Caco-2 (cell line): Measurements from ENCODE around the gene TSHZ2. TPM values are rescaled to one million over a fixed set of nuclear protein-coding genes. Genes with fewer than 3 reads are reported as not detected.

Source experiments
- BruUV-seq: library from RNA; stranded (reverse); fragments of 400-500 nt; replicated peaks from 2 replicates; lab custom pipeline; 2021; lab: Mats Ljungman, UMichigan
- CTCF ChIA-PET: fragments of 300-600 bp; sonication (Branson Sonifier 250); formaldehyde crosslinking; loops from one replicate; lab custom pipeline; 2022; ENCODE audit warnings: antibody characterized with exemption; lab: Charles Lee
- POLR2A ChIA-PET: fragments of 300-600 bp; sonication (Branson Sonifier 250); formaldehyde crosslinking; loops from one replicate; lab custom pipeline; 2022; ENCODE audit warnings: antibody characterized with exemption; lab: Charles Lee
- DNase-seq, 2 experiments: peaks; one replicate each; pipeline versions ENCODE4 v3.0.0 to v3.0.0-alpha.2; 2020 to 2022
- H3K27me3 ChIP-seq: replicated peaks from 2 replicates; pipeline ENCODE4 v1.6.0; 2011; ENCODE audit warnings: low read length; ENCODE audit not compliant: control insufficient read depth, insufficient read depth
- H3K36me3 ChIP-seq: 2 replicates; pipeline ENCODE4 v1.5.1; 2011; ENCODE audit warnings: low read length; ENCODE audit not compliant: control insufficient read depth, insufficient read depth
- H3K4me1 ChIP-seq: fragments of 250-450 bp; sonication (Bioruptor Pico); 2 replicates; pipeline ENCODE4 v1.5.1; 2020; ENCODE audit warnings: mild to moderate bottlenecking
- H3K4me3 ChIP-seq: 2 replicates; pipeline ENCODE4 v1.5.1; 2011; ENCODE audit warnings: low read depth, mild to moderate bottlenecking, control low read depth, low read length
- H3K9me3 ChIP-seq: fragments of 250-450 bp; sonication (Bioruptor Pico); 2 replicates; pipeline ENCODE4 v1.5.1; 2020; ENCODE audit warnings: mild to moderate bottlenecking, moderate library complexity
- H3K27ac Mint-ChIP-seq: one replicate; pipeline ENCODE4 v1.8.0; 2022; ENCODE audit warnings: mixed read lengths; ENCODE audit not compliant: unreplicated experiment
- H3K27me3 Mint-ChIP-seq: one replicate; pipeline ENCODE4 v1.8.0; 2022; ENCODE audit warnings: mixed read lengths; ENCODE audit not compliant: insufficient read depth, unreplicated experiment
- H3K36me3 Mint-ChIP-seq: one replicate; pipeline ENCODE4 v1.8.0; 2022; ENCODE audit warnings: mild to moderate bottlenecking, mixed read lengths; ENCODE audit not compliant: insufficient read depth, unreplicated experiment
- H3K4me1 Mint-ChIP-seq: one replicate; pipeline ENCODE4 v1.8.0; 2022; ENCODE audit warnings: low read depth, mixed read lengths; ENCODE audit not compliant: unreplicated experiment
- H3K4me3 Mint-ChIP-seq: one replicate; pipeline ENCODE4 v1.8.0; 2022; ENCODE audit warnings: mild to moderate bottlenecking, moderate library complexity, mixed read lengths; ENCODE audit not compliant: unreplicated experiment
- H3K9me3 Mint-ChIP-seq: one replicate; pipeline ENCODE4 v1.8.0; 2022; ENCODE audit warnings: mixed read lengths; ENCODE audit not compliant: unreplicated experiment
- CTCF ChIP-seq, 2 experiments: fragments of 200-600 bp in 1 of 2; IDR thresholded peaks; 1 replicate in 1 of 2; 2 replicates in 1 of 2; pipeline versions ENCODE4 v1.5.1 to v1.8.0; 2011 to 2022; ENCODE audit warnings: antibody characterized with exemption in 1 of 2, control low read depth in 1 of 2, inconsistent platforms in 1 of 2, low read depth in 1 of 2, low read length in 1 of 2, mild to moderate bottlenecking in 1 of 2, moderate library complexity in 1 of 2; ENCODE audit not compliant: insufficient read depth in 1 of 2, severe bottlenecking in 1 of 2, unreplicated experiment in 1 of 2
- intact Hi-C: fragments of 100-400 bp; cut with micrococcal nuclease; formaldehyde crosslinking; loops from one replicate; pipeline ENCODE4 v1.10.0; 2022; ENCODE audit not compliant: unreplicated experiment
- total RNA-seq: library from RNA; stranded (reverse); gene quantifications from 2 replicates; pipeline ENCODE4 v1.2.3, GENCODE V29; 2022

Gene TSHZ2
- total RNA-seq, 1 experiment from 2014 or later, result 0.07 TPM

GRCh38 chr20:53355790-53356189 lies 383.6 kb downstream of the TSHZ2 start:
- Histone ChIP-seq H3K9me3 (peaks cover 21% of the 10 kb centered on the region), H3K4me3 (no peak overlapping the region), H3K36me3 (no peaks in the 10 kb centered on the region), H3K27me3 (no peaks in the 10 kb centered on the region), H3K4me1 (no peaks in the 10 kb centered on the region)
- intact Hi-C loops, result no loop called here
- ChIA-PET CTCF (no interaction called here), POLR2A (no interaction called here)
- H3K27me3 Mint-ChIP-seq, result peaks cover 3% of the 10 kb centered on the region
- DNase-seq, result no peak
- H3K9me3 Mint-ChIP-seq, result peaks cover 31% of the 10 kb centered on the region
- TF ChIP-seq CTCF (IDR thresholded peaks at IDR 0.05; ENCODE audit: insufficient read depth in 1 of 2, low read depth in 1 of 2, low read length in 1 of 2, severe bottlenecking in 1 of 2, unreplicated experiment in 1 of 2), result no peak
- H3K4me1 Mint-ChIP-seq, result no peaks in the 10 kb centered on the region
- no peak overlapping the region for H3K4me3 Mint-ChIP-seq
- no peak overlapping the region for H3K27ac Mint-ChIP-seq
- BruUV-seq, result no TSS peak
- H3K36me3 Mint-ChIP-seq, result no peaks in the 10 kb centered on the region

- no peaks in the 10 kb centered on the region for H3K36me3 Mint-ChIP-seq
- H3K27me3 Mint-ChIP-seq, result peaks cover 3% of the 10 kb centered on the region
- H3K27me3 ChIP-seq, result no peaks in the 10 kb centered on the region
- CTCF ChIA-PET, result no interaction called here
- intact Hi-C loops, result no loop called here
- no peak for TF ChIP-seq CTCF (IDR thresholded peaks at IDR 0.05; ENCODE audit: insufficient read depth in 1 of 2, low read depth in 1 of 2, low read length in 1 of 2, severe bottlenecking in 1 of 2, unreplicated experiment in 1 of 2)
- no peak overlapping the region for H3K4me3 Mint-ChIP-seq
- POLR2A ChIA-PET, result no interaction called here
- H3K36me3 ChIP-seq, result no peaks in the 10 kb centered on the region
- DNase-seq, result no peak
- no peaks in the 10 kb centered on the region for H3K4me1 Mint-ChIP-seq
- H3K27ac Mint-ChIP-seq, result no peak overlapping the region
- peaks cover 22% of the 10 kb centered on the region for H3K9me3 Mint-ChIP-seq
- no peak overlapping the region for H3K4me3 ChIP-seq
- peaks cover 21% of the 10 kb centered on the region for H3K9me3 ChIP-seq
- no TSS peak for BruUV-seq
- no peaks in the 10 kb centered on the region for H3K4me1 ChIP-seq
Observed at GRCh38 chr20:53359425-53359824, 387.3 kb downstream of the TSHZ2 start.

- no TSS peak for BruUV-seq
- Mint-ChIP-seq H3K4me3 (no peak overlapping the region), H3K9me3 (peaks cover 7% of the 10 kb centered on the region), H3K36me3 (no peaks in the 10 kb centered on the region), H3K27me3 (peaks cover 8% of the 10 kb centered on the region), H3K4me1 (no peaks in the 10 kb centered on the region), H3K27ac (no peak overlapping the region)
- no peak for DNase-seq
- H3K9me3 ChIP-seq, result peaks cover 10% of the 10 kb centered on the region
- POLR2A ChIA-PET, result no interaction called here
- H3K4me3 ChIP-seq, result no peak overlapping the region
- no peaks in the 10 kb centered on the region for H3K36me3 ChIP-seq
- no peak for TF ChIP-seq CTCF (IDR thresholded peaks at IDR 0.05; ENCODE audit: insufficient read depth in 1 of 2, low read depth in 1 of 2, low read length in 1 of 2, severe bottlenecking in 1 of 2, unreplicated experiment in 1 of 2)
- CTCF ChIA-PET, result interaction anchor here (1.5 kb wide), 1 partner anchor 187 kb away, joined by 3 read pairs; no protein-coding TSS in a partner anchor
- no peaks in the 10 kb centered on the region for H3K27me3 ChIP-seq
- intact Hi-C loops, result no loop called here
- no peaks in the 10 kb centered on the region for H3K4me1 ChIP-seq
Observed at GRCh38 chr20:53360852-53361251, 388.7 kb downstream of the TSHZ2 start.
